ENCODE data around the gene HLA-DPB1.

The HLA-DPB1 gene

DNA sequence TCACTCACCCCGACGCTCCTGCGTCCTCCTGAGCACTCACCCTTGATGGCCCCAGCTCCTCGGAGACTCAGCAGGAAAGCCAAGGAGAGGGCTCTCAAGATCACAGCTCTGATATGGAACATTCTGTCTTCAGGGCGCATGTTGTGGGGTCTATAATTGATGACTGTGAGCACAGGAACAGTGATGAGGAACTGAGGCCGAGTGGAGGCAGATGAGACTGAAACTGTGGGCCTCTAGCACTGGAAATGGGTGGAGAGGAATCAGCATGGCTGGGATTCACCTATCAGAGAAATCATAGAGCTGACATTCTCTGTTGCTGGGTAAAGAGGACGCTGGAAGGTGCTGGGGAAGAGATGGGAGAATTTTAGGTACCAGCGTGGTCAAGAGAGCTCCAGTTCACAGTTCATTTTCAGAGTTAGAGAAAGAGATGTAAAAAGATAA, 2.3 kb upstream of the HLA-DPB1 start, which contains the start of gene HLA-DPA1:
Gene HLA-DPA1, minus strand, starts transcription at position 219 of the 441 bp plus-strand sequence.
- TF ChIP-seq, protein P1, sequence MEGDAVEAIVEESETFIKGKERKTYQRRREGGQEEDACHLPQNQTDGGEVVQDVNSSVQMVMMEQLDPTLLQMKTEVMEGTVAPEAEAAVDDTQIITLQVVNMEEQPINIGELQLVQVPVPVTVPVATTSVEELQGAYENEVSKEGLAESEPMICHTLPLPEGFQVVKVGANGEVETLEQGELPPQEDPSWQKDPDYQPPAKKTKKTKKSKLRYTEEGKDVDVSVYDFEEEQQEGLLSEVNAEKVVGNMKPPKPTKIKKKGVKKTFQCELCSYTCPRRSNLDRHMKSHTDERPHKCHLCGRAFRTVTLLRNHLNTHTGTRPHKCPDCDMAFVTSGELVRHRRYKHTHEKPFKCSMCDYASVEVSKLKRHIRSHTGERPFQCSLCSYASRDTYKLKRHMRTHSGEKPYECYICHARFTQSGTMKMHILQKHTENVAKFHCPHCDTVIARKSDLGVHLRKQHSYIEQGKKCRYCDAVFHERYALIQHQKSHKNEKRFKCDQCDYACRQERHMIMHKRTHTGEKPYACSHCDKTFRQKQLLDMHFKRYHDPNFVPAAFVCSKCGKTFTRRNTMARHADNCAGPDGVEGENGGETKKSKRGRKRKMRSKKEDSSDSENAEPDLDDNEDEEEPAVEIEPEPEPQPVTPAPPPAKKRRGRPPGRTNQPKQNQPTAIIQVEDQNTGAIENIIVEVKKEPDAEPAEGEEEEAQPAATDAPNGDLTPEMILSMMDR (conservative IDR thresholded peaks at IDR 0.05), result no peak
- H3K27ac ChIP-seq, result no peak within 1 kb of the TSS

DNA sequence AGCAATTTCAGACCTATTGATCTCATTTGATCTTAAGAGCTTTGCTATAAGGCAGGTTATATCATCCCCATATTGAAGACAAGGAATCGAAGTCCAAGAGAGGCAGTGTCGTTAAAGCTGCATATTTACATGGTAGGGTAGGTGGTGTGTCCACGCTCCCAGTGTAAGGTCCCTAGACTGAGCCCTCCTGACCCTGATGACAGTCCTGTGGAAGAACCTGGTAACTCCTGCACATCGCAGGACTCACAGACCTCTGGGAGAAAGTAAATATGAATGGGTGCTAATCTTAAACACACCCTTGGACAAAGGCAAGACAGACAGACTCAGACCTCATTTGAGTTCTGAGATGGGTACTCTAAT, 602 bp upstream of the HLA-DPB1 start:
- TF ChIP-seq, protein P1 (conservative IDR thresholded peaks at IDR 0.05), result no peak
- H3K27ac ChIP-seq, result no peak overlapping the region

DNA sequence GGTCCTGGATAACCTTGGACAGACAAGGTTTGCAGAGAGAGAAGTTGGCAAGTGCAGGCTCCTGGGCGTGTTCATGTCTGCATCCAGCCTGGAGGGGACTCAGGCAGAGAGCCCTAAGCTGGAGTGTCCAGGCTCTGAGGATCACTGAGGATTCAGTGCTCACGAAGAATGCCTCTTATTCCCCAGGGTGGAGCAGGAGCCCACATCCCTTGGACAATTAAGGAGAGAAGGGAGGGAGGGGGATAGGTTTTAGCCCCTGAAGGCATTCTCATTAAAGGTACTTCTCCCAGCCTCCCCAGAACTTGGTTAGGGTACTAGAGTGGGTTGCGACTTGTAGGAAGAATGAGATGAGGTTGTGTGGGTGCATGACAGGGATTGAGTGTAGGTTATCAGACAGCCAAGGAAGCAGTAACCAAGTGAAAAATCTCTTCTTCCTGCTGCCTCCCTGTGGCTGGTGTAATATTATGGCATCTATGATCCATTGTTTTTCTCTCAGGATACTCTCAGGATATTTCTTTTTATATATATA, 680 bp downstream of the HLA-DPB1 start:
- TF ChIP-seq, protein P1 (conservative IDR thresholded peaks at IDR 0.05), result no peak
- no peak overlapping the region for H3K27ac ChIP-seq

DNA sequence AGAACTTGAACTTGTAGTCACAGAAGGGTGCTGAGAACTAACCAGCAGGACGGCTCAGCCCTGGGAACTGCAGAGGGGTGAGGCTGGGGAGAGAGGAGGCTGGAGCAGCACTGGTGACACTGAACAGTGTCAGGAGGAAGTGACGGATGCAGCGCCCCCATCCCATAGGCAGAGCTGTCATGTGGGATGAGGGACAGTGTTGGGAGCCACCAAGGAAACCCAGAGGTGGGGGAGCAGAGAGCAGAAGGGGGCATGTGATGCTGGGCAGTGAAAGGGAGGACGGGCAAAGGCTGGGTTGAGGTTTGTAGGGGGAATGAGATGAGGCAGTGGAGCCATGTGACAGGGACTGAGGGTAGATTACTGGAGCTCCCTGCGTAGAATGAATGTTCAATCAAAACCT, 2.1 kb downstream of the HLA-DPB1 start:
- TF ChIP-seq, protein P1 (conservative IDR thresholded peaks at IDR 0.05), result no peak

DNA sequence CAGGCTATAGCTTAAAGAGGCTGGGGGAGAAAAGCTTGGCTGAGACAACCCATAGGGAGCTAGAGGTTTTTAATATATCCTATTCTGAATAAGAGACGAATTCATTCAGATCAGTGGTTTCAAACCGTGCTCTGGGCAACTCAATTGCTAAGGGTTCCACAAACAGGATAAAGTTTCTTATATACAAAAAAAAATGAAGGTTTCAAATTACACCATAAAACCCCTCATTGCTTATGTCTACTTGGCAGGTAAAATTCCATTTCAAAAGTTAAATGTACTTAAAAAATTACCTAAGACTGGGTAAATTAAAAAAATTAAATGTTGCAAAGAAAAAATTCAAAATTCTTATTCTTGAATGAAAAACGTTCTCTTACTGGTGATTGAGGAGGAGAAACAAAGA, 2.7 kb downstream of the HLA-DPB1 start:
- no peak overlapping the region for H3K27ac ChIP-seq
- TF ChIP-seq, protein P1 (conservative IDR thresholded peaks at IDR 0.05), result no peak

More for the DNA sequence above, 2.1 kb downstream of the HLA-DPB1 start:
- no peak overlapping the region for H3K27ac ChIP-seq

DNA sequence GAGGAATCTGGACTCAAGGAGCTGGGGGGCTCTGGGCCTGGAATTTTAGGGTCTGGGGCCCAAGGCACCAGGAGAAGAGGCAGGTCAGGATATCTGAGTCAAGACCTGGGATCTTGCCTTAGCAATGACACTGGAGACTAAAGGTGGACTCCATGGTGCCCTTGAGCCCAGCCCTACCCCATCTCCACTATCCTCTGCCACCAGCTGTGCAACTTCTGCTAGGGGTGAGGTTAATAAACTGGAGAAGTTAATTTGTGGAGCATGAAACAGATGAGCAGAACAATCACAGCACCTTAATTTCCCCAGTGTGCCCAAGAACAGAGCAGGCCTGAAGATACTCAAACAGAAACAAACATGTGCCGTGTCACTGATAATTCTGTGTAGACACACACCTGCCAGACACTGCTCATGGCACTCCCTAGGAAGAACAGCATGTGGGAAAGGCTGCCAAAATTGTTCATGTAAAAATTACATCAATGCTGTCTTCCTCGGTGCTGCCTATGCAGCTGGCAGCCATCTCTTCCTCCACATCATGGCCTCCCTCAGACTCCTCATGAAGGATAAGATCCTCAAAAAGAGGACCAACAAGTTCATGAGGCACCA, 3.2 kb downstream of the HLA-DPB1 start:
- H3K27ac ChIP-seq, result no peak overlapping the region
- TF ChIP-seq, protein P1 (conservative IDR thresholded peaks at IDR 0.05), result no peak

DNA sequence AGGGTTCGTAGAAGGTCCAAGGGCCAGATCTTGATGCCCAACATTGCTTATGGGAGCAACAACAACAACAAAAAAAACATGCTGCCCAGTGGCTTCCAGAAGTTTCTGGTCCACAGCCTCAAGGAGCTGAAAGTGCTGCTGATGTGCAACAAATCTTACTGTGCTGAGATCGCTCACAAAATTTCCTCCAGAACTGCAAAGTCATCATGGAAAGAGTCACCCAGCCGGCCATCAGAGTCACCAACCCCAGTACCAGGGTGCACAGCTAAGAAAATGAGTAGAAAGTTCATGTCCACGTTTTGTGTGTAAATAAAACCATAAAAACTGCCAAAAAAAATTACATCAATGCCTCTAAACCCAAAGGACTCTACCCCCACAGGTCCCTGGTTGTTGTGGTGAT, 3.8 kb downstream of the HLA-DPB1 start:
- TF ChIP-seq, protein P1 (conservative IDR thresholded peaks at IDR 0.05), result no peak
- no peak overlapping the region for H3K27ac ChIP-seq
